Activated CD4-positive, alpha-beta T cell treated with anti-CD3 and anti-CD28 coated beads, Interleukin-2, Interleukin-6, amounts not matched to agents 100 ng/mL and 50 ng/mL, durations not matched to agents 16 hours and 8 hours (primary cell): Measurements from ENCODE around the gene WDR88.
"Not testable (repeated sequence)": the region's sequence is repeated elsewhere in the genome, so short reads cannot be mapped to it uniquely, and the experiment has no call there.

Experiments used
- DNase-seq: peaks from one replicate; pipeline ENCODE4 v3.0.0-alpha.2; 2020

WDR88 gene

DNA sequence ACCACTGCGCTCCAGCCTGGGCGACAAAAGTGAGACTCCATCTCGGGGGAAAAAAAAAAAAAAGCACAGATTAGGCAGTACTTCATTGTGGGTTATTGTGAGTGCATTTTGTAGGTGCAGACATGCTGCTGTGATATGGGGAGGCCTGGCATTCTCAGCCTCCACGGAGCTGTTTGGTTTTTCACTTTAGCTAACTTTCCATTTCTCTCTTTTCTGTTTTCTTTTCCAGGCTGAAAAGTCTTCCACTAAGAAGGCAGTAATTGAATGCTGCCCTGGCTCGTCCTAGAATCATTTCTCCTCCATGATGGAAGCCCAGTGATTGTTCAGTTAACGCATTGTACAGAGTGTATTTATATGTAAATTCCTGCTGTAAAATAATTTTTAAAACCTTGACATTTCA lies 2.0 kb upstream of the WDR88 start:
- no peak for DNase-seq

DNA sequence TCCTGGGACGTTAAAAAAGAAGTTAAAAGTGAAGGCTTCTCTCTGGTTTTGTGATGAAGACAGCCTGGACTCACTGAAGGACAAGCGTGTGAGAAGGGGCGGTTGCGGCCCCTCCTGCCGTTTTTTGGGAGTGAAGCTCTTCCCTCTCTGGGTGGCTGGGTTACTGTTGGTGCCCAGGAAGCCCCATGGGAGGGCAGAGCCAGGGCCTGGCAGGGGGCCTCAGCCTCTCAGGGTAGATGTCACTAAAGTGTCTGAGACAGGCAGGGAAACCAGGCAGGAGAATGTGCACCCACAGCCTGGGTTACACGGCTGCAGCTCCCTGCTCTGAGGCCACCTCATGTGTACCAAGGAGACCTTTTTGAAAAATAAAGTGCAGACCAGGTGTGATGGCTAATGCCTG lies 1.5 kb upstream of the WDR88 start:
- DNase-seq = no peak

DNA sequence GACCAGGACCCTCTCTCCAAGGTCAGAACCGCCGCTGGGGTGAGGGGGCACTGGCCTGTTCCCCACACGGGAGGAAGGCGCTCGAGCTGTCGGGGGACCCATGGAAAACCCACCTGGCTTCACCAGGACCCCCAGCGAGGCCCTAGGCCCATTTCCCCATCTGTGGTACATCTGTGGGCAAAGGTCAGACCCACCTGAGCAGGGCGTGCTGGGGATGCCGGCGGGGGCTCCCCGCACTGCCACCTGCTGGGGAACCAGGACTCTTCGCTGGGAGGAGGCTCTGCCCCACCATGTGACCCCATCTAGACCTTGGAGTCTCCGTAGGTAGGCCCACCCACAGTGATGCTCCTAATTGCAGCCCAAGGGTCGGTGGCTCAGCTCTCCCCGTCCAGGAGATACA lies 511 bp downstream of the WDR88 start:
- no peak for DNase-seq

DNA sequence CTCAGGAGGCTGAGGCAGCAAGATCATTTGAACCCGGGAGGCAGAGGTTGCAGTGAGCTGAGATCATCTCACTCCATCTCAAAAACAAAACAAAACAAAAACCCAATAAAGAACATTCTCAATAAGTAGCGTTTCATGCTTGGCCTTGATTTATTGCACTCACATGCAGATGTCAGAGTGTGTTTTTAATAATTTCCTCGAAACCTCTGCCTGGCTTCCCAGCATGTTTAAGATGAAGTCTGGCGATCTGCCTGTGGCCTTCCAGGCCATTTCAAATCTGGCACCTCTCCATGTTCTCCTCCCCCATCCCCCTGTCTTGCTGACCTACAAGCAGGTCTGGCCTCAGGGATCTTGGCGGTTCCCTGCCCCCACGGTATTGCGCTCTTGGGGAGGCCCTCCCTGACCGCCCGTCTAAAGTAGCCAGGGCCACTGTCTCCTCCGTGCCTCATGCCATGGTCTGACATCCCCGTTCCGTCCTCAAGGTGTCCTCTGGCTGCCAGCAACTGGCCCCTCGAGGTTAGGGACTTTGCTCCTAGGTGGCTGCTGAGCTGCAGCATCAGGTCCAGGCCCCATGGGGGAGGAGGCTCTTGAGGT lies 1.6 kb downstream of the WDR88 start:
- no peak for DNase-seq

DNA sequence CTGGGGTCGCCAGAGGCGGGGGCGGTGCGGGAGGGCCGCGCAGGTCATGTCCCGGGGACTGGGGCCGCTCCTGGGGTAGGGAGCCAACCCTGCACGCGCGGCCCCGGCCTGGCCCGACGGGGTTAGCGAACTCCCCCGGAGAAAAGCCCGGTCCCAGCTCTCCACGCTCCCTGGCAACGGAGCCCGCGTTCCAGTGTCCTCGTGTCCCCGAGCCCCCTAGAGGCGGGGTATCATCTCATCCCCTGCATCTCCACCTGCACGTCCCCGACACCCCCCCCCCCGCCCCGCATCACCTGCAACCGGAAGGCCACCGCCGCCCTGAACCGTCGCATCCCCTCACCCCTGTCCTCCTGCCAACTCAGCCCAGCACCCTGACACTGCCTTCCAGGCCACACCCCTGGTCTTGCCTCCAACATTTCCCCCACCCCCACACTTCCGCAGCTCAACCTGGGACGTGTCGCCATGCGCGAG lies 2.7 kb downstream of the WDR88 start:
- peak; percentile 56 for DNase-seq

DNA sequence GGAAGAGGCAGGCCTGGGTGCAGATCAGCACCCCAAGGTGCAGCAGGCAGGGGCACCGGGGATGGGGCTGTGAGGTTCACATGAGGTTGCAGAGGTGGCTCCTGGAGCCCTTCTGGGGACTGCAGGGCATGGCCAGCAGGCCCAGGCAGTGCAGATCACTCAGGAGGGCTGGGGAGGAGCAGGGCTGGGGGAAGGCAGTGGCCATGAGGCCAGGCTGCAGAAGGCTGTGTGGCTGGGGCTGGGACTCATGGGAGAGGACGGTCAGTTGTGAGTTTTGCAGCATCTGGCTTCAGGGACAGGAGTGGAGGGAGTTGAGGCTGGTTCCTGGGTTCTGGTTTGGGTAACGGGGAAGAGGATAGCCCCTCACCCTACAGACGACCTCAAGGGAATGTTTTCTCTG lies 7.3 kb downstream of the WDR88 start:
- DNase-seq = no peak

DNA sequence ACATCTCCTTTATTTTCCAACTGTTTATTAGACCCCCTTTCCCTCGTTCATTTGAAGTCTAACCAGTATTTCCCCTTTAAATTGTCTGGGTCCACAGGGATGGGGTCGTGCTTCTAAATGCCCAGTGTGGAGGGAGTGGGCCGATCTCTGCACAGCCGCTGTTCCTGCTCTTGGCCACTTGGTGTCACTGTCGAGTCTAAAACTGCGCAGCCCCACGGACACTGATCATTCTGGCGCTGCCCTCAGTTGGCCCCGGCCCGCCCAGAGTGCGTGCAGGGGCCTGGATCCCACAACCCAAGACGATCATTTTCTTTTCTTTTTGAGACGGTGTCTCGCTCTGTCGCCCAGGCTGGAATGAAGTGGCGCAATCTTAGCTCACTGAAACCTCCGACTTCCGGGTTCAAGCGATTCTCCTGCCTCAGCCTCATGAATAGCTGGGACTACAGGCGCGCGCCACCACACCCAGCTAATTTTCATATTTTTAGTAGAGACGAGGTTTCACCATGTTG lies 12.0 kb downstream of the WDR88 start:
- peak; percentile 73 for DNase-seq

DNA sequence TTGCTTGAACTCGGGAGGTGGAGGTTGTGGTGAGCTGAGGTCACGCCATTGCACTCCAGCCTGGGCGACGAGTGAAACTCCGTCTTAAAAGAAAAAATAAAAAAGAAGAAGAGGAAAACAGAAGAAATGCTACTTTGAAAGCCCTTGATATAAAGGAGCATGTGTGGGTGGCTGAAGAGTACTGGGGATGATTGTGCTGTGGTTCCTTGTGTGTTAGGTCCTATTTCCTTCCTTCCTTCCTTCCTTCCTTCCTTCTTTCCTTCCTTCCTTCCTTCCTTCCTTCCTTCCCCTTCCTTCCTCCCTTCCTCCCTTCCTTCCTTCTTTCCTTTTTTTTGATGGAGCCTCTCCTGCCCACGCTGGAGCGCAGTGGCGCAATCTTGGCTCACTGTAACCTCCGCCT lies 14.3 kb downstream of the WDR88 start:
- DNase-seq = no peak

DNA sequence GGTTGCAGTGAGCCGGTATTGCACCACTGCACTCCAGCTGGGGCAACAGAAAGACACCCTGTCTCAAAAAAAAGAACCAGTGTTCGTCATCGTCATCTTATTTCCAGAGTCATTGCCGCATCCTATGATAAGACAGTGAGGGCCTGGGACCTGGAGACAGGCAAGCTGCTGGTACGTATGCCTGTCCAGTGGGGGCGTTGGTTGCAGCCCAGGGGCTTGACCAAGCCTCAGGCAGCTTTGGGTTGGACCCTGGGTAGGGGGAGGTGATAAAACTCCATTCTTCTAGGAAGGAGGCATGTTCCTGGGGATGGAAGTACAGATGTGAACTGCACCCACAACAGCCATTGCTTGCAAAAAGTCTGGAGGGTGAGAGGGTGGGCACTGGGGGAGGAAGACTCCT lies 15.6 kb downstream of the WDR88 start:
- DNase-seq = no peak

DNA sequence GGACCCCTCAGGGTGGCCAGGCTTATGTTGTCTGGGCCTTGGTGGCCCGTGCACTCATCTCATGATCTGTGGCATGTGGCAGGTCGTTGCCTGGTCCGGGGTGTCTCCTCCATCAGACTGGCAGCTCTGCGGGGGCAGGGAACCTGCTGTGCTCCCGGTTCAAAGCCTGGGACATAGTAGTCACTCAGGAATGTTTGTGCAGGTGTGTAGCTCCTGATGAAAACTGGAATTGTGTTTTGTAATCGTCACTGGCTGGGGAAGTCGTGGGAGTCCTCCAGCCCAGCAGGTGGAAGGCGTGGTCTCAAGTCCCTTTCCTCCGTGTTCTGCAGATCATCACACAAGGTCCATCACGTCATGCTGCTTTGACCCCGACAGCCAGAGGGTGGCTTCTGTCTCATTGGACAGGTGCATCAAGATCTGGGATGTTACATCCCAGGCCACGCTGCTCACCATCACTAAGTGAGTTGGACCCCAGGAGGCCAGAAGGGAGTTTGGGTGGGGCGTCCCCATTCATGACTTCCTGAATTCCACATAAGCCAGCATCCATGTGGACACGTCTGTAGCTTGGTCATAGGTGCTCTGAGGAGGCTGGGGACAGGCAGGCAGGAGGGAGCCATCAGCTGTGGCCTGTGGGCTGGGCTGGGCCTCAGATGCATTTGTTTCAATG lies 19.1 kb downstream of the WDR88 start:
- DNase-seq = no peak

DNA sequence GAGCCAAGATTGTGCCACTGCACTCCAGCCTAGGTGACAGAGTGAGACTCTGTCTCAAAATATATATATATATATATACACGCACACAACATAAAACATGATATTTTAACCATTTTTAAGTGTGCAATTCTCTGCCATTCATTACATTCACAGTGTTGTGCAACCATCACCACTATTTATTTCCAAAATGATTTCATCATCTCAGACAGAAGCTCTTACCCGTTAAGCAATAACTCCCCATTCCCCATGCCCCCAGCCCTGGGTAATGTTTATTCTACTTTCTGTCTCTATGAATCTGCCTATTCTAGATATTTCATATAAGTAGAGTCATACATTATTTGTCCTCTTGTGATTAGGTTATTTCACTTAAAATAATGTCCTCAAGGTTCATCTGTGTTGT lies 20.3 kb downstream of the WDR88 start:
- no peak for DNase-seq

DNA sequence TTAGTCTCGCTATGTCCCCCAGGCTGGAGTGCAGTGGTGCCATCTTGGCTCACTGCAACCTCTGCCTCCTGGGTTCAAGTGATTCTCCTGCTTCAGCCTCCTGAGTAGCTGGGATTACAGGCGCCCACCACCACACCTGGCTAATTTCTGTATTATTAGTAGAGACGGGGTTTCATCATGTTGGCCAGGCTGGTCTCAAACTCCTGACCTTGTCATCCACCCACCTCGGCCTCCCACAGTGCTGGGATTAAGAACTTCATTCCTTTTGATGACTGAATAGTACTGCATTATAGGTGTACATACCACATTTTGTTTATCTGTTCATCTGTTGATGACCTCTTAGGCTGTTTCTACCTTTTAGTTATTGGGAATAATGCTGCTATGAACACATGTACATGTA lies 20.7 kb downstream of the WDR88 start:
- not testable (repeated sequence) for DNase-seq

DNA sequence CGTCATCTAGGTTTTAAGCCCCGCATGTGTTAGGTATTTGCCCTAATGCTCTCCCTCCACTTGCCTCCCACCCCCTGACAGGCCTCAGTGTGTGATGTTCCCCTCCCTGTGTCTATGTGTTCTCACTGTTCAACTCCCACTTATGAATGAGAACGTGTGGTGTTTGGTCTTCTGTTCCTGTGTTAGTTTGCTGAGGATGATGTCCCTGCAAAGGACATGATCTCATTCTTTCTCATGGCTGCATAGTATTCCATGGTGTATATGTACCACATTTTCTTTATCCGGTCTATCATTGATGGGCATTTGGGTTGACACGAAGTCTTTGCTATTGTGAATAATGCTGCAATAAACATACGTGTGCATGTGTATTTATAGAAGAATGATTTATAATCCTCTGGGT lies 22.4 kb downstream of the WDR88 start:
- DNase-seq = not testable (repeated sequence)

DNA sequence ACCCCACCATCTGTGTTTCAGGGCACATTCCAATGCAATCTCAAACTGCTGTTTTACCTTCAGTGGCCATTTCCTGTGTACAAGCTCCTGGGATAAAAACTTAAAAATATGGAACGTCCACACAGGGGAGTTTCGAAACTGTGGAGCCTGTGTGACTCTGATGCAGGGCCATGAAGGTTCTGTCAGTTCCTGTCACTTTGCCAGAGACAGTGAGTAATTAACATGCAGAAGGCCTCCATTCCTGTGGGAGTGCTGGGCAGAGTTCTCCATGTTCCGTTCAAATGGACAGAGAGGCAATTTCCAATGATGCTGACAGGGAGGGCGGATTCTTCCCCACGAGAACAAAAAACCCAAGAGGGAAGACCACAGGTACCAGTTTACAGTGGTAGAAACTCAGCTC lies 24.4 kb downstream of the WDR88 start:
- no peak for DNase-seq

DNA sequence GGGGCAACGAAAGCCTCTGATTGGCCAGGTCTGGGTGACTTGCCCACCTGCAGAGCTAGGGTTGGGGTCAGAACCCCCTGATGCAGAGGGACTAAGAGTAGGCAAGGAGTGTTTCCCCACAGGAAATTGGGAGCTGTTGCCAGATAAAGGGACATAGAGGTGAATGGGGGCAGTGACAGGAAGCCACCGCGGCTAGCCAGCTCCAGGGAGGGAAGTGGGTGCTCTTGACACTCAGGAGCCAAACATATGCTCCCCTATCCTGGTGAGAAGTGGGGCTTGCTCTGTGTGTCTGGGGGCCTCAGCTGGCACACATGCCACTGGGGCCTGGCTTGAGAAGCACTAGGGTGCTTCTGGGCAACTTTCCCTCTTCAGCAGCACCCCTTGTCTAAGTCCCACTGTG lies 26.0 kb downstream of the WDR88 start:
- DNase-seq = no peak

DNA sequence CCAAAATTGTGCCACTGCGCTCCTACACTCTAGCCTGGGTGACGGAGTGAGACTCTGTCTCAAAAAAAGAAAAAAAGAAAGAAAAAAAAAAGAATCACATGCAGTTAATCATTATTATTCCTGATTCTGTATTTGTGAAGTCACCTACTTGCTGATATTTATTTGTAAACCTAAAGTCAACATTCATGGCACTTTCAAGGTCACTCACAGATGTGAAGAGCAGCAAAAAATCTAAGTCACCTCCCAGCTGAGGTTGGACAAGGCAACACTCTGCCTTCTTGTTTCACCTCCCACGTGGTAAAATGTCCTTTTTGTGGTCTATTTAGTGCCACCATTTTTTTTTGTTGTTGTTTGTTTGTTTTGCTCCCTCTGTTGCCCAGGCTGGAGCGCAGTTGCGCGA lies 26.5 kb downstream of the WDR88 start:
- DNase-seq = no peak

DNA sequence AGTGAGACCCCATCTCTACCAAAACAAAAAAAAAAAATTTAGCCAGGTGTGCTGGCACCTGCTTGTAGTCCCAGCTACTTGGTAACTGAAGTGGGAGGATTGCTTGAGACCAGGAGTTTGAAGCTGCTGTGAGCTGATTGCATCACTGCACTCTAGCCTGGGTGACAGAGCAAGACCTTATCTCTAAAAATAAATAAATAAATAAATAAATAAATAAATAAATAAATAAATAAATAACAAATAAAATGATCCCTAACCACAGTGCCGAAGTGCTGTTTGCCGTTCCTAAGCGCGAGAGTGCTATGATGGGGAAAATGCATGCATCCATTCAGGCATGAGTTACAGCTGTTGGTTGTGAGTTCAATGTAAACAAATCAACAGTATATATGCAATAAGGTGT lies 27.2 kb downstream of the WDR88 start:
- DNase-seq = no peak

DNA sequence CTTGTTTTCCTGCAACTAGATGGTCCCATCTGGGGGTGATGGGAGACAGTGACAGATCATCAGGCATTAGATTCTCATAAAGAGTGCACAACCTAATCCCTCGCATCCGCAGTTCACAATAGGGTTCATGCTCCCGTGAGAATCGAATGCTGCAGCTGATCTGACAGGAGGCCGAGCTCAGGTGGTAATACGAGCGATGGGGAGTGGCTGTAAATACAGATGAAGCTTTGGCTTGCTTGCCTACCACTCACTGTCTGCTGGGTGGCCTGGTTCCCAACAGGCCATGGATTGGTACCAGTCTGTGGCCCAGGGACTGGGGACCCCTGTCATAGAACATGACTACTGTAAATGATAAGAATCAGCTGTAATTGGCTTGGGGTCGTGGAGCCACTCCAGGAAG lies 28.0 kb downstream of the WDR88 start:
- no peak for DNase-seq

DNA sequence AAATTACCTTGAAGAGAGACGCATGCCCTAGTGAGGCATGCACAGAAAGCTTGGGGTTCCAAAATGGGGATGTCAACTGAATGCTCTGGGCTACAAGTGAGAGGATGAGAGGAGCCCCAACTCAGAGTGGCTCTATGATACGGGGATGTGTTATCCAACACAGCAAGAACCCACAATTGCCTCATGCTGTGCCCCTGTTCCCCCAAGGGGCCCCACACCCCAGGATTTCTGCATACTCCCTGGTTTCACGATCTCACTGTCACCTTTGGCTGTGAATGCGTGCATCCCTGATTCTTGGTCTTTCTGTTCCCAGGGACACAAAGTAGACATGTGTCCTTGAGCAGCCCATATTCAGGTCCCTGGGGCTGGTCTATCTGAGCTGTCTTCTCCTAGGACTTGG lies 29.3 kb downstream of the WDR88 start:
- no peak for DNase-seq

DNA sequence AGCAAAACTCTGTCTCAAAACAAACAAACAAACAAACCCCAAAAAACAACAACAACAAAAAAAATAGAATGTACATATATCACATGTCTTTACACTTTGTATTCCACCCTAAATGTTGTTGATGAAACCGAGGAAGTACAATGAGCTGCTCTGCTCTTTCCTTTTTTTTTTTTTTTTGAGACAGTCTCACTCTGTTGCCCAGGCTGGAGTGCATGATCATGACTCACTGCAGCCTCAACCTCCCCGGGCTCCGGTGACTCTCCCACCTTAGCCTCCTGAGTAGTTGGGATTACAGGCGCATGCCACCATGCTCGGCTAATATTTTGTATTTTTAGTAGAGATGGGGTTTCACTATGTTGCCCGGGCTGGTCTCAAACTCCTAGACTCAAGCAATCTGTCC lies 31.6 kb downstream of the WDR88 start:
- DNase-seq = no peak

DNA sequence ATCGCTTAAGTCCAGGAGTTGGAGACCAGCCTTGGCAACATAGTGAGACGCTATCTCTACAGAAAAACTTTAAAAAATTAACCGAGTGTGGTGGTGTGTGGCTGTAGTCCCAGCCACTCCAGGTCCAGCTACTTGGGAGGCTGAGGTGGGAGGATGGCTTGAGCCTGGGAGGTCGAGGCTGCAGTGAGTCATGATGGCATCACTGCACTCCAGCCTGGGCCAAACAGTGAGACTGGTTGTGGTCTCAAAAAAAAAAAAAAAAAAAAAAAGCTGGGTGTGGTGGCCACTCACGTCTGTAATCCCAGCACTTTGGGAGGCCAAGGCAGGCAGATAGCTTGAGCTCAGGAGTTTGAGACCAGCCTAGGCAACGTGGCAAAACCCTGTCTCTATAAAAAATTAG lies 34.1 kb downstream of the WDR88 start:
- not testable (repeated sequence) for DNase-seq

DNA sequence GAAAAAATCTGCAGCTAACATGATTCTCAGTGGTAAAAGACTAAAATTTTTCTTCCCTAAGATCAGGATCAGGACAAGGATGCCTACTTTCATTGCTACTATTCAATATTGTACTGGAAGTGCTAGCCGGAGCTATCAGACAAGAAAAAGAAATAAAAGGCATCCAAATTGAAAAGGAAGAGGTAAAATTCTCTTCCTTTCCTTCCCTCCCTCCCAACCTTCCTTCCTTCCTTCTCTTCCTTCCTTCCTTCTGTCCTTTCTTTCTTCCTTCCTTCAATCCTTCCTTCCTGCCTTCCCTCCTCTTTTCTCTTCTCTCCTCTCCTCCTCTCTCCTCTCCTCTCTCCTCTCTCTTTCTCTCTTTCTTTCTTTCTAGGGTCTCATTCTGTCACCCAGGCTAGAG lies 35.5 kb downstream of the WDR88 start:
- no peak for DNase-seq

DNA sequence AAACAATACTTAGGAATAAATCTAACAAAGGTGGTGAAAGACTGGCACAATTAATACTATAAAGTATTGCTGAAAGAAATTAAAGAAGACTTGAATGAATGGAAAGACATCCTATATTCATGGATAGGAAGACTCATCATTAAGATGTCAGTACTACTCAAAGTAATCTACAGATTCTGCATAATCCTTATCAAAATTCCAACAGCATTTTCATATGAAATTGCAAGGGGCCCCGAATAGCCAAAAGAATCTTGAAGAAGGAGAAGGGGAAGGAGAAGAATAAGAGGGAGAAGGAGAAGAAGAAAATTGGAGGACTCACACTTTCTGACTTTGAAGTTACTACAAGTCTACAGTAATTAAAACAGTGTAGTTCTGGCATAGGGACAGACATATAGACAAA lies 36.6 kb downstream of the WDR88 start:
- no peak for DNase-seq

DNA sequence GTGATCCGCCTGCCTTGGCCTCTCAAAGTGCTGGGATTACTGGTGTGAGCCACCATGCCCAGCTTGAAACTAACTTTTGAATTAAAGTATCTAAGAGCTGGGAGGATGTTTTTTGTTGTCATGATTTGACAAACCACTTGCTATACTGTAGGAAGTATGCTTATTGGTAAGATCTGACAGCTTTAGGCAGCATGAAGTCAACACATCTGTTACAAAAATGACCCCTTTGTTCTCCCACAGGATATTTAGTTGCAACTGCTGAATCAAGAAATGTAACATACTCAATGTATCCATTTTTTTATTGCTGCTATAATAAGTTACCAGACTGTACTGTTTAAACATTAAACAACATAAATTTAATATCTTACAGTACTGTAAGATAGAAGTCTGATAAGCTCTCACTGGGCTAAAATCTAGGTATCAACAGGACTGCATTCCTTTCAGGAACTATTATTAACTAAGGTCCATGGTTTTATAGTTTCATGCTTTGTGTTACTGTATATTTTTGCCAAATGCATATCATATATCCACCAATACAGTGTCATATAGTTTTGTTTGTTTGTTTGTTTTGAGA lies 39.4 kb downstream of the WDR88 start:
- no peak for DNase-seq

DNA sequence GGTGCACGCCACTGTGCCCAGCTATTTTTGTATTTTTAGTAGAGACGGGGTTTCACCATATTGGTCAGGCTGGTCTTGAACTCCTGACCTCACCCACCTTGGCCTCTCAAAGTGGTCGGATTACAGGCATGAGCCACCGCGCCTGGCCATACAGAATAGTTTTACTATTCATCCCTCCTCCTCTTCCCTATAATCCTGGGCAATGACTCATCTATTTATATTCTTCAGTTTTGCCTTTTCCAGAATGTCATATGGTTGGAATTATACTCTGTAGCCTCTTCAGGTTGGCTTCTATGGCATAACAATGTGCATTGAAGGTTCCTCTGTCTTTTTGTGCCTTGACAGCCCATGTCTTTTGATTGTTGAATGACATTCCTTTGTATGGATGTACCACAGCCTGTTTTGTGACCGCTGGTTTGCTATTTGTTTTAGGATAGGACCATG lies 40.0 kb downstream of the WDR88 start:
- no peak for DNase-seq
